ENCODE measurements around the gene CDKL5.
"Not testable (repeated sequence)": the region's sequence is repeated elsewhere in the genome, so short reads cannot be mapped to it uniquely, and the experiment has no call there.

Gene CDKL5

GRCh38 chrX:18424482-18425198, 768 bp upstream of the CDKL5 start:
- H3K4me1 Mint-ChIP-seq, result peaks cover 22% of the 10 kb centered on the region
- peaks cover 40% of the 10 kb centered on the region for H3K9me3 Mint-ChIP-seq
- H3K36me3 Mint-ChIP-seq (ENCODE audit: low read depth), result no peaks in the 10 kb centered on the region
- TF ChIP-seq CTCF (IDR thresholded peaks at IDR 0.05), result no peak
- peaks cover 20% of the 10 kb centered on the region for H3K27me3 Mint-ChIP-seq (ENCODE audit: low read depth, poor library complexity)
- peak; percentile 28 for DNase-seq
- peak overlapping the region; percentile 89 for H3K4me3 Mint-ChIP-seq
- no peak overlapping the region for H3K27ac Mint-ChIP-seq

- TF ChIP-seq CTCF (IDR thresholded peaks at IDR 0.05), result no peak
- Mint-ChIP-seq H3K27ac (no peak overlapping the region), H3K9me3 (peaks cover 43% of the 10 kb centered on the region), H3K36me3 (ENCODE audit: low read depth) (no peaks in the 10 kb centered on the region), H3K4me1 (peaks cover 22% of the 10 kb centered on the region), H3K27me3 (ENCODE audit: low read depth, poor library complexity) (peaks cover 20% of the 10 kb centered on the region), H3K4me3 (peak overlapping the region; percentile 89)
- peak; percentile 33 for DNase-seq
Measured at GRCh38 chrX:18426004-18426320, 554 bp downstream of the CDKL5 start.

- no peak overlapping the region for H3K27ac Mint-ChIP-seq
- H3K27me3 Mint-ChIP-seq (ENCODE audit: low read depth, poor library complexity), result peaks cover 16% of the 10 kb centered on the region
- DNase-seq, result no peak
- H3K9me3 Mint-ChIP-seq, result peaks cover 43% of the 10 kb centered on the region
- TF ChIP-seq CTCF (IDR thresholded peaks at IDR 0.05), result no peak
- H3K36me3 Mint-ChIP-seq (ENCODE audit: low read depth), result no peaks in the 10 kb centered on the region
- peaks cover 22% of the 10 kb centered on the region for H3K4me1 Mint-ChIP-seq
- H3K4me3 Mint-ChIP-seq, result peak overlapping the region; percentile 30
Measured at GRCh38 chrX:18428006-18428405, 2.6 kb downstream of the CDKL5 start.

GRCh38 chrX:18433288-18433687, 7.9 kb downstream of the CDKL5 start:
- not testable (repeated sequence) for H3K4me1 Mint-ChIP-seq; H3K4me3 Mint-ChIP-seq; DNase-seq; H3K27me3 Mint-ChIP-seq (ENCODE audit: low read depth, poor library complexity); H3K36me3 Mint-ChIP-seq (ENCODE audit: low read depth); H3K27ac Mint-ChIP-seq
- H3K9me3 Mint-ChIP-seq, result peaks cover 46% of the 10 kb centered on the region

GRCh38 chrX:18434896-18435295, 9.5 kb downstream of the CDKL5 start:
- Mint-ChIP-seq H3K9me3 (peaks cover 34% of the 10 kb centered on the region), H3K27ac (no peak overlapping the region), H3K4me1 (no peaks in the 10 kb centered on the region), H3K27me3 (ENCODE audit: low read depth, poor library complexity) (no peaks in the 10 kb centered on the region), H3K36me3 (ENCODE audit: low read depth) (peaks cover 5% of the 10 kb centered on the region), H3K4me3 (no peak overlapping the region)
- no peak for DNase-seq
- no peak for TF ChIP-seq CTCF (IDR thresholded peaks at IDR 0.05)

- H3K4me3 Mint-ChIP-seq, result no peak overlapping the region
- peaks cover 5% of the 10 kb centered on the region for H3K36me3 Mint-ChIP-seq (ENCODE audit: low read depth)
- TF ChIP-seq CTCF (IDR thresholded peaks at IDR 0.05), result no peak
- H3K27ac Mint-ChIP-seq, result peak overlapping the region; percentile 43
- DNase-seq, result no peak
- H3K27me3 Mint-ChIP-seq (ENCODE audit: low read depth, poor library complexity), result no peaks in the 10 kb centered on the region
- no peaks in the 10 kb centered on the region for H3K4me1 Mint-ChIP-seq
- H3K9me3 Mint-ChIP-seq, result peaks cover 35% of the 10 kb centered on the region
Measured at GRCh38 chrX:18436017-18436416, 10.6 kb downstream of the CDKL5 start.

All from nephron progenitor cell (in vitro differentiated cells).